Fibroblast of pulmonary artery (primary cell): ENCODE data around the gene ALDH3A2.

Experiments
- DNase-seq: peaks from one replicate; pipeline ENCODE4 v3.0.0-alpha.2; 2010; ENCODE audit warnings: low read depth
- H3K4me3 ChIP-seq: replicated peaks from 2 replicates; pipeline ENCODE4 v1.5.1; 2011; ENCODE audit warnings: low read depth, mild to moderate bottlenecking, control low read depth, low read length, moderate library complexity
- TF ChIP-seq, protein P1 (sequence below): IDR thresholded peaks from 2 replicates; pipeline ENCODE4 v1.5.1; 2011; ENCODE audit warnings: mild to moderate bottlenecking, control low read depth, low read length, inconsistent platforms; ENCODE audit errors: missing control alignments

The ALDH3A2 gene

DNA sequence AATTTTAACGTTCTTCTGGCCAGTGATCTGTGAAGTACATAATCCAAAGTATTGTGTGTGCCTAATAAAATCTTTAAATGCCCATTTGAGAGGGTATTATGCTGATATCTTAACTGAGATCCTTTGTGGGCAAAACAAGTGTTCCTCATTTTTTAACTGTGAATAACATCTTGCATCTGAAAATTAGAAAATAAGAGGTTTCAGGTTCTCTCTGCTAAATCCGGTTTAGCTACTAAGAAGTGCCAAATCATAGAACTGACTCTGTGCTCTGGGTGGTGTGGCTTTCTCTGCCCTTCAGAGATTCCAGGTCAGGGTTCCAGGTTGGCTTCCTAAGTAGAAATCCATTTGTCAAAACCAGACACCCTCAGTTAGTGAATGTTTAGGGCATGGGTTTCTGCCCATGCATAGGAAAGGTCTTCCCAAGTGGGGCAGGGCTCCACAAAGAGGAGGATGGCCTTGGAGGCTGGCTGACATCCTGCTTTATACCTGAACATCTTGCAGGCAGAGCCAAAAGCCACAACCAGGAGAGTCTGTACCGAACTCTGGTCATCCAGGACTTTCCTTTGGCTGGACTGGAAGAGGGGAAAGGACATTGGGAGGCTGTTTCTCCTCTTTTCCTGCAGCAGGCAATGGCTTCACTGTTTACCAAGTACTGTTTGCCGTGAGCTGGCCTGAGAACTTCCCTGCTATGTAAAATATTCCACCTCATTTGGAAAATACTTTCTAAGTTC is 8.5 kb downstream of the ALDH3A2 start:
- TF ChIP-seq, protein P1, sequence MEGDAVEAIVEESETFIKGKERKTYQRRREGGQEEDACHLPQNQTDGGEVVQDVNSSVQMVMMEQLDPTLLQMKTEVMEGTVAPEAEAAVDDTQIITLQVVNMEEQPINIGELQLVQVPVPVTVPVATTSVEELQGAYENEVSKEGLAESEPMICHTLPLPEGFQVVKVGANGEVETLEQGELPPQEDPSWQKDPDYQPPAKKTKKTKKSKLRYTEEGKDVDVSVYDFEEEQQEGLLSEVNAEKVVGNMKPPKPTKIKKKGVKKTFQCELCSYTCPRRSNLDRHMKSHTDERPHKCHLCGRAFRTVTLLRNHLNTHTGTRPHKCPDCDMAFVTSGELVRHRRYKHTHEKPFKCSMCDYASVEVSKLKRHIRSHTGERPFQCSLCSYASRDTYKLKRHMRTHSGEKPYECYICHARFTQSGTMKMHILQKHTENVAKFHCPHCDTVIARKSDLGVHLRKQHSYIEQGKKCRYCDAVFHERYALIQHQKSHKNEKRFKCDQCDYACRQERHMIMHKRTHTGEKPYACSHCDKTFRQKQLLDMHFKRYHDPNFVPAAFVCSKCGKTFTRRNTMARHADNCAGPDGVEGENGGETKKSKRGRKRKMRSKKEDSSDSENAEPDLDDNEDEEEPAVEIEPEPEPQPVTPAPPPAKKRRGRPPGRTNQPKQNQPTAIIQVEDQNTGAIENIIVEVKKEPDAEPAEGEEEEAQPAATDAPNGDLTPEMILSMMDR = no peak
- no peak for DNase-seq
- no peak overlapping the region for H3K4me3 ChIP-seq

DNA sequence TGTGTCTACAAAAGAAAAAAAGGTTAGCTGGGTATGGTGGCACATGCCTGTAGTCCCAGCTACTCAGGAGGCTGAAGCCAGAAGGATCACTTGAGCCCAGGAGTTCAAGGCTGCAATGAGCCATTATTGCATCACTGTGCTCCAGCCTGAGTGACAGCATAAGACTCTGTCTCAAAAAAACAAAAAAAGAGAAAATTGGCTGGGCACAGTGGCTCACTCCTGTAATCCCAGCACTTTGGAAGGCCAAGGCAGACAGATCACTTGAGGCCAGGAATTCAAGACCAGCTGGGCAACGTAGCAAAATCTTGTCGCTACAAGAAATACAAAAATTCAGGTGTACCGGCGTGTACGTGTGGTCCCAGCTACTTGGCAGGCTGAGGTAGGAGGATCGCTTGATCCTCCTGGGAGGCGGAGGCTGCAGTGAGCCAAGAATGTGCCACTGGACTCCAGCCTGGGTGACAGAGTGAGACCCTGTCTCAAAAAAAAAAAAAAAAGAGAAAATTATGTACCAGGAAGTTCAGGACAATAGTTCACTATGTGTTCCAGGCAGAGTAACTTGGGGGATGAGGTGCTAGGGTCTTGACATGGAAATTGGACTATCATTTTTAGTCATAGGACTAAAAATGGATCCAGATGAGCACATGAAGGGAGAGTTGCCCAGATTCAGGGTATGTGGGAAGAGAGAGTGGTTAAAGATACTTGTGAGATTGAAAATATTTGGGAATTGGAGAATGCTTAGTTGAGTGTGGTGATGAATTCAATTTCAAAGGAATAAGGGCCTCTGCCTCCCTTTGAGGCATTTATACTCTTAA is 11.0 kb downstream of the ALDH3A2 start:
- no peak overlapping the region for H3K4me3 ChIP-seq
- no peak for DNase-seq
- TF ChIP-seq, protein P1 = no peak

DNA sequence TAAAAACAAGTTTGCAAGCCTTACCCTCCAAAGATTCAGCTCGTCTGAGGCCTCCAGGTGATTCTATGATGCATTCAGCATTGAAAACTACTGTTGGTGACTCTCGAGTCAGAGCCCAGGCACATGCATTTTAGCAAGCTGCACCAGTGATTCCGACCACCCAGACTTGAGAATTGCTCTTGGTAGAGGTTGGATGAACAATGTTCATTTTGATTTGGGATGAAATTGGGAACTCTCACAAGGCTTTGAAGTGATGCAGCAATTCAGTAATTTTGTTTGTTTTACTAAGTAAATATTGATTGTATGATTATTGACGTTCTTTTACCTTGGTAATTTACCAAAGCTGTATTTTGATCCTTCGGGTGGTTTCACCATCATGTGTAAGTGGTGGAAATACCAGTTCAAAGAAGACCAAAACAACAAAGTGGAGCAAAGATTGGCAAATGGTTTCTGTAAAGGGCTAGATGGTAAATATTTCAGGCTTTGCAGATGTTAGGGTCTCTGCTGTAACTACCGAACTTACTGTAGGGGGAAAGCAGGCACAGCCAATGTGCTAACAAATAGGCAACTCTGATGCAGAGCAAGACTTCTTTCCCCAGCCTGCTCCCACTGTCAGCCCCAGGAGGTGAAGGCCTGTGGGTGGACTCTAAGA is 11.8 kb downstream of the ALDH3A2 start:
- TF ChIP-seq, protein P1 = no peak
- H3K4me3 ChIP-seq = no peak overlapping the region
- no peak for DNase-seq

DNA sequence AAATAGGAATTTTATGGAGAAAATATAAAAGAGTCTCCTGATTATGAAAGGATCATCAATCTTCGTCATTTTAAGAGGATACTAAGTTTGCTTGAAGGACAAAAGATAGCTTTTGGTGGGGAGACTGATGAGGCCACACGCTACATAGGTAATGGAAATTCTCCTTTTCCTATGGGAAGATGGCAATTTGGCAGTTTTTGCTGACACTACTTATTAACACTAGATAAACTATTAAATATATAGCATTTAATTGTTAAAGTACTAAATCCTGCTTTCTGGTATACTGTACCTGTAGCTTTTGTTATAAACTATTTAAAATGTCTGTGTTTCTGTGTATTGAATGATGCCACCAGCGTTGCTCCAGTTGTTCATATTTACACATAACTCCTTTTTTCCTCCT is 12.6 kb downstream of the ALDH3A2 start:
- no peak overlapping the region for H3K4me3 ChIP-seq
- no peak for DNase-seq
- TF ChIP-seq, protein P1 = no peak

DNA sequence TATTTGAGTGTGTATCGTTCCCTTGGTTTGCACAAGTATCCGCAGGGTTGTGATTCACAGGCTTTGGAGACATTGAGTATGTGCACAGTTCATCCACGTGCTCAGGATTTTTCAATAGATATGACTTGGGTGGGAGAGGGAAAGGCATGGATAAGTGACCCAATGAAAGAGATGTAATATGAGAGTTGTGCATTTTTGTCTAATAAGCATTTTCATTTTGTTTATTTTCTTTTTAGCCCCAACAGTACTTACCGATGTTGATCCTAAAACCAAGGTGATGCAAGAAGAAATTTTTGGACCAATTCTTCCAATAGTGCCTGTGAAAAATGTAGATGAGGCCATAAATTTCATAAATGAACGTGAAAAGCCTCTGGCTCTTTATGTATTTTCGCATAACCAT is 14.5 kb downstream of the ALDH3A2 start:
- no peak overlapping the region for H3K4me3 ChIP-seq
- TF ChIP-seq, protein P1 = no peak
- DNase-seq = no peak

DNA sequence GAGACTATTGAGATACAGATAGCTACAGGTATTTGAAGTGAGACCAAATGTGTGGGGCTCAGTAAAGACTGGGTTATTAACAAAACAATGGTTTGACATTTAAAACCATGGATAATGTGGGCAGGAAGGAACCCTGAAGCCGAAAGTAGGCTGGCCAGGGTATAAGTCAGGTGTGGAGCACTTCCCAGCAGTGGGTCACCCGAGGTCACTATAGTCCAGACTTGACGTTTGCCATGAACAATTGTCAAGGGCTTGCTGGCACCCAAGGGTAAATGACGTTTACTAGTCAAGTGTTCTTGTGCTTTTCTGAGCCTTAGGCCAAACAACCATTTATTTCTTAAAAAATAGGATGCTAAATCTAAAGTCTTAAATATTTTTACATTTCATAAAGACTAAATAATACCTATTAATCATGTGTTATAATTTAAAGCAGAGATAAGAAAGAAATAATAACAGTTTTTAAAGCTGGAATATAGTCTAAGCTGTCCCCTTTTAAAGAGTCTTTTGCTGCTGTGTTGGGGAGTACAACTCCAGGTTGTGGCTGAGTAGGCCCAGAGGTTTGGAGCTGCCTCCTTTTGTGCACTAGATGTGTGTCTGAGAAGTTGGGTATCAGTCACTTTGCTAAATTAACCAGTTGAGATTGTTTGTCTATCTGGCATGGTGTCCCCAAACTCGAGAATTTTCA is 15.7 kb downstream of the ALDH3A2 start:
- TF ChIP-seq, protein P1 = no peak
- H3K4me3 ChIP-seq = no peak overlapping the region
- DNase-seq = no peak
